ENCODE results near the gene HSD17B14.
"Not testable (repeated sequence)": the region's sequence is repeated elsewhere in the genome, so short reads cannot be mapped to it uniquely, and the experiment has no call there.

The HSD17B14 gene

DNA sequence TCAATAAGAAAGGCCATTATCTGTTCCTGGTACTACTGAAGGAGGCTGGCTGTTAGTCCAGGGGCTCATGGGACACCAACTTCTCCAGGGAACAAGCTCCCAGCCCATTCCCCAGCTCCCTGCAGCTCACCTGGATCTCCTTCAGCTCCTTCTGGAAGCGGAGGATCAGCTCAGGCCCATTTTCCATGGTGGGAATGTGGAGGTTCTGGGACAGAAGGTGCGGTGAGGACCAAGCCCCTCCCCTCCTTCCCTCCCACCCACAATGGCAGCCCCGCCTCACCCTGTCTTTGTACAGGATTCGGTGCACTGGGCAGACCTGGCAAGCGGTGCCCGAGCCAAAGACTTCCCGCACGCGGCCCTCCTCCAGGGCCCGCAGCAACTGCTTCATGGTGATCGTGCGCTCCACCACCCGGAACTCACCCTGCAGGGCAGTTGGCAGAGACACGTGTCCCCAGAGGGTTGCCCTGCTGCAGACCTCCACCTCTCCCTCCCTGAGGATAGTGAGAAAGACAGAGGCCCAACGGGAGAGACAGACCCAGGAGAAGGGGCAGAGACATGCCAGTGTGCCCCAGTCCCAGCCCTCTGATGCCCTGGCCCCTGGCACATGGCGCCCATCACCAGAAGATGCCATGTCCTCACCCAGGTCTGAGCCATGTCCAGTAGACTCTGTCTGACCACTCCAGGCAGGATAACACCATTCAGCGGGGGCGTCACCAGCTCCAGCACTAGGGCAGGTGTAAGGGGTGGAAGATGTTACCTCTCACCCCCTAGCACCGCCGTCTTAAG is 39.8 kb downstream of the HSD17B14 start:
- no peak overlapping the region for H3K4me3 ChIP-seq (ENCODE audit: low read depth, low read length)
- DNase-seq (ENCODE audit: low read depth): no peak
- TF ChIP-seq, protein P1, sequence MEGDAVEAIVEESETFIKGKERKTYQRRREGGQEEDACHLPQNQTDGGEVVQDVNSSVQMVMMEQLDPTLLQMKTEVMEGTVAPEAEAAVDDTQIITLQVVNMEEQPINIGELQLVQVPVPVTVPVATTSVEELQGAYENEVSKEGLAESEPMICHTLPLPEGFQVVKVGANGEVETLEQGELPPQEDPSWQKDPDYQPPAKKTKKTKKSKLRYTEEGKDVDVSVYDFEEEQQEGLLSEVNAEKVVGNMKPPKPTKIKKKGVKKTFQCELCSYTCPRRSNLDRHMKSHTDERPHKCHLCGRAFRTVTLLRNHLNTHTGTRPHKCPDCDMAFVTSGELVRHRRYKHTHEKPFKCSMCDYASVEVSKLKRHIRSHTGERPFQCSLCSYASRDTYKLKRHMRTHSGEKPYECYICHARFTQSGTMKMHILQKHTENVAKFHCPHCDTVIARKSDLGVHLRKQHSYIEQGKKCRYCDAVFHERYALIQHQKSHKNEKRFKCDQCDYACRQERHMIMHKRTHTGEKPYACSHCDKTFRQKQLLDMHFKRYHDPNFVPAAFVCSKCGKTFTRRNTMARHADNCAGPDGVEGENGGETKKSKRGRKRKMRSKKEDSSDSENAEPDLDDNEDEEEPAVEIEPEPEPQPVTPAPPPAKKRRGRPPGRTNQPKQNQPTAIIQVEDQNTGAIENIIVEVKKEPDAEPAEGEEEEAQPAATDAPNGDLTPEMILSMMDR (IDR thresholded peaks at IDR 0.05; ENCODE audit: low read depth, low read length): no peak
- no peak for TF ChIP-seq POLR2A (IDR thresholded peaks at IDR 0.05; ENCODE audit: extremely low read depth, insufficient read length)
- no peak for TF ChIP-seq MYC (IDR thresholded peaks at IDR 0.05; ENCODE audit: low read depth, low read length)
- TF ChIP-seq, protein P2, sequence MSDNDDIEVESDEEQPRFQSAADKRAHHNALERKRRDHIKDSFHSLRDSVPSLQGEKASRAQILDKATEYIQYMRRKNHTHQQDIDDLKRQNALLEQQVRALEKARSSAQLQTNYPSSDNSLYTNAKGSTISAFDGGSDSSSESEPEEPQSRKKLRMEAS (IDR thresholded peaks at IDR 0.05; ENCODE audit: low read depth, low read length): no peak

DNA sequence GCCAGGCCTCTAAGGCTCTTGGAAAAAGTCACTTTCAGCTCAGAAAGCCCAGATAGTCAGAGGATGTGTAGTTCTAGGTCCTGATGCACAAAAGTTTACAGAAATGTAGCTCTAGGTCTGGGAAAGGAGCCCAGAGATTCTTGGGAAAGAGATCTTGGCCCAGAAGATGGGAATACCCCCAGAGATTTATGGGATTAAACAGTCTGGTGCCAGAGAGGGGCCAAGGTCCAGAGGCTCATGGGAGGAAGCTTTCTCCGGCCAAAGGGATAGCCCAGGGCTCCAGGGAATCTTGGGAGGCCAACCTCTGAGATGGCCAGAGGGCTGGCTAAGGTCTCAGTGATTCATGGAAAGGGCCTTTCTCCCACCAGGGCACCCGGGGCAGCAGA is 40.6 kb downstream of the HSD17B14 start:
- DNase-seq (ENCODE audit: low read depth): no peak
- no peak overlapping the region for H3K4me3 ChIP-seq (ENCODE audit: low read depth, low read length)
- TF ChIP-seq, protein P1 (IDR thresholded peaks at IDR 0.05; ENCODE audit: low read depth, low read length): no peak
- TF ChIP-seq POLR2A (IDR thresholded peaks at IDR 0.05; ENCODE audit: extremely low read depth, insufficient read length) (no peak), MYC (IDR thresholded peaks at IDR 0.05; ENCODE audit: low read depth, low read length) (no peak)
- TF ChIP-seq, protein P2 (IDR thresholded peaks at IDR 0.05; ENCODE audit: low read depth, low read length): no peak

DNA sequence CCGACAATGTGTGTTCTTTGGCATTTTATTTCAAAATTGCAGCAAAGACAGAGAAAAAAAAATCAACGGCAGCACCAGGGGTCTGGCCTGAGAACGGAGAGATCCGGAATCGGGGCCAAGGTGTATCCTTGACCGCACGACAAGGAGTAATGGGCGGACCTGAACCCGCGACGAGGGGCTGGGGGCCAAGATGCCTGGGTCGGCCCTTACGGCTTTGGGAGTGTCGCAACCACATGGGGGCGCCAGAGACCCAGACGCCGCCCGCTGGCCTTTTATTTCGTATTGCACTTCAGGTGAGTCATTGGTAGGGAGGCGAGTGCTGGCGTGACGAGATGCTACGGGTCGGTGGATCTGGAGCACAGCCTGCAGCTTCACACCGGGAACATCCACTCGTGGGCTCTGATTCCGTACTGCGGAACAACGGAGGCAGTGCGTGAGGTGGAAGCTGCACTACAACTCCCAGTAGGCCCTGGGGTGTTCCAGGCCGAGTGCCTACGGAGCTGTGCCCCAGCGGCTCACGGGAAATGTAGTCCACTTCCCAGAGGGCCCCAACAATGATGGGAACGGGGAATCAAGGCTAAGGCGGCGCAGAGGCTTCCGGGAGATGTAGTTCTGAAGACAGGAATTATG is 41.1 kb downstream of the HSD17B14 start:
- DNase-seq (ENCODE audit: low read depth): peak; percentile 91
- peak overlapping the region; percentile 58 for H3K4me3 ChIP-seq (ENCODE audit: low read depth, low read length)
- TF ChIP-seq, protein P1 (IDR thresholded peaks at IDR 0.05; ENCODE audit: low read depth, low read length): peak; percentile 74
- peak; percentile 72 for TF ChIP-seq MYC (IDR thresholded peaks at IDR 0.05; ENCODE audit: low read depth, low read length)
- TF ChIP-seq, protein P2 (IDR thresholded peaks at IDR 0.05; ENCODE audit: low read depth, low read length): 0 out of 2 replicates have a peak, but pooled peaks have one; percentile 11
- no peak for TF ChIP-seq POLR2A (IDR thresholded peaks at IDR 0.05; ENCODE audit: extremely low read depth, insufficient read length)

DNA sequence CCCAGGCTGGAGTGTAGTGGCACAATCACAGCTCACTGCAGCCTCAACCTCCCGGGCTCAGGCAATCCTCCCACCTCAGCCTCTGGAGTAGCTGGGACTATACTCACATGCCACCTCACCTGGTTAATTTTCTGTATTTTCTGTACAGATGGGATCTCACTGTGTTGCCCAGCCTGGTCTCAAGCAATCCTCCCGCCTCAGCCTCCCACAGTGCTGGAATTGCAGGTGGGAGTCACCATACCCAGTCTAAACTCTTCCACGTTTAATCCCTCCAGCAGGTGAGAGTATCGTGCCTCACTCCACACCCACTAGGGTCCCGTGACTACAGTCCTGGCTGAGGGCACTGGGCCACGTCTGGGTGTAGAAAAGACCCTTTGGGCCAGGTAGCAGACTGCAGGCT is 42.0 kb downstream of the HSD17B14 start:
- no peak overlapping the region for H3K4me3 ChIP-seq (ENCODE audit: low read depth, low read length)
- TF ChIP-seq, protein P1 (IDR thresholded peaks at IDR 0.05; ENCODE audit: low read depth, low read length): no peak
- TF ChIP-seq, protein P2 (IDR thresholded peaks at IDR 0.05; ENCODE audit: low read depth, low read length): no peak
- TF ChIP-seq POLR2A (IDR thresholded peaks at IDR 0.05; ENCODE audit: extremely low read depth, insufficient read length) (no peak), MYC (IDR thresholded peaks at IDR 0.05; ENCODE audit: low read depth, low read length) (no peak)
- DNase-seq (ENCODE audit: low read depth): no peak

DNA sequence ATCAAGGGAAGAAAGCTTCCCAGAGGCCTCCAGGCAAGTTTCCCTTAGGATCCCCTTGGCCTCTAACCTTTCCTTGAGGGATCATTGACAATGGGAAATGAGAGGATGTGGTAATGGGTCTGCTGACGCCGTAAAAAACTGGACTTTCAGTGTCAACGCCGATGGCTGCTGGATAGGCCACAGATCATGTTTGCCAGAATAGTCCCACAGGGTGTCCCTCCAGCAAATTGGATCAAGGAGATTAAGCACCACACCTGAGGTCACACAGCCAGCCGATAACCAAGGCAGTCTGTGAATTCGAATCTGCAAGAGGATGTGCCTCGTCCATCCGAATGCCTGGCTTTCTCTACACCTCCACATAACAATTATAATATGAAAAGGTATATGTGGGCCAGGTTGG is 43.0 kb downstream of the HSD17B14 start:
- TF ChIP-seq, protein P1 (IDR thresholded peaks at IDR 0.05; ENCODE audit: low read depth, low read length): no peak
- TF ChIP-seq MYC (IDR thresholded peaks at IDR 0.05; ENCODE audit: low read depth, low read length) (no peak), POLR2A (IDR thresholded peaks at IDR 0.05; ENCODE audit: extremely low read depth, insufficient read length) (no peak)
- TF ChIP-seq, protein P2 (IDR thresholded peaks at IDR 0.05; ENCODE audit: low read depth, low read length): no peak
- no peak overlapping the region for H3K4me3 ChIP-seq (ENCODE audit: low read depth, low read length)
- no peak for DNase-seq (ENCODE audit: low read depth)

DNA sequence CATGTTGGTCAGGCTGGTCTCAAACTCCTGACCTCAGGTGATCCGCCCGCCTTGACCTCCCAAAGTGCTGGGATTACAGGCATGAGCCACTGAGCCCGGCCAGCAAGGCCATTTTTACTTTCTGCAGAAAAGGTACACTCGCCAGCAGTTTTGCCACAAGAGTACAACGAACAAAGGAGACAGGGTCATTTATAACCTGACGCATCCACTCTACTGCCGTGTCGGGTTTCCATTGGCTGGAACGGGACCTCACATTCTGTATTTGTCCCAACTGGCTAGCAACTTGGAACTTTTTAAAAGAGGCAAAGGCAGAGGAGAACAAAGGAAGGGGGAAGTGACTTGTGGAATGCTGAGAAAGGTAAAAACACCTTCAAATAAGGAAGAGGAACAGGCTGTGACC is 49.0 kb downstream of the HSD17B14 start:
- H3K4me3 ChIP-seq (ENCODE audit: low read depth, low read length); DNase-seq (ENCODE audit: low read depth): not testable (repeated sequence)

DNA sequence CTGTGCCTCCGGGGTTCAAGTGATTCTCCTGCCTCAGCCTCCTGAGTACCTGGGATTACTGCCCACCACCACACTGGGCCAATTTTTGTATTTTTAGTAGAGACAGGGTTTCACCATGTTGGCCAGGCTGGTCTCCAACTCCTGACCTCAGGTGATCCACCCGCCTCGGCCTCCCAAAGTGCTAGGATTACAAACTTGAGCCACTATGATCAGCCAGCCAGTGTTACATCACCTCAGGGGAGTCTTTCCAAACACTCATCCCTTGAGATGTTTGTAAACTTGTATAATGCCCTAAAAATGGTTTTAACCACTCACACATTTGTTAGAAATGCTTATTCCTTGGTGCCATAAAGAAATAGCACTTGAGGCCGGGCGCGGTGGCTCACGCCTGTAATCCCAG is 49.9 kb downstream of the HSD17B14 start:
- H3K4me3 ChIP-seq (ENCODE audit: low read depth, low read length); DNase-seq (ENCODE audit: low read depth): not testable (repeated sequence)

Measured in NB4 (cell line).